GM19035 (cell line): Measurements from ENCODE around the gene TRPV4.

Experiments
- ATAC-seq: cut with Tn5 transposase; IDR thresholded peaks from one replicate; pipeline ENCODE4 v1.9.1; 2021; ENCODE audit not compliant: unreplicated experiment

TRPV4 gene

GRCh38 chr12:109829667-109830066 lies 3.5 kb downstream of the TRPV4 start:
- no peak for ATAC-seq

- ATAC-seq: no peak
Observed at GRCh38 chr12:109828754-109829511, 4.3 kb downstream of the TRPV4 start.

GRCh38 chr12:109827566-109828550 lies 5.3 kb downstream of the TRPV4 start:
- ATAC-seq: no peak

- ATAC-seq: no peak
Observed at GRCh38 chr12:109827080-109827479, 6.1 kb downstream of the TRPV4 start.

GRCh38 chr12:109824731-109825130 lies 8.5 kb downstream of the TRPV4 start:
- no peak for ATAC-seq

- ATAC-seq: no peak
Observed at GRCh38 chr12:109822951-109823411, 10.2 kb downstream of the TRPV4 start.

- no peak for ATAC-seq
Observed at GRCh38 chr12:109822416-109822815, 10.8 kb downstream of the TRPV4 start.

GRCh38 chr12:109821968-109822367 lies 11.2 kb downstream of the TRPV4 start:
- ATAC-seq: no peak

- ATAC-seq: no peak
Observed at GRCh38 chr12:109820816-109821381, 12.3 kb downstream of the TRPV4 start.

GRCh38 chr12:109818905-109819500 lies 14.2 kb downstream of the TRPV4 start:
- ATAC-seq: no peak

GRCh38 chr12:109818253-109818652 lies 14.9 kb downstream of the TRPV4 start:
- no peak for ATAC-seq

GRCh38 chr12:109817627-109818231 lies 15.5 kb downstream of the TRPV4 start:
- no peak for ATAC-seq

GRCh38 chr12:109816870-109817269 lies 16.3 kb downstream of the TRPV4 start:
- no peak for ATAC-seq

- no peak for ATAC-seq
Observed at GRCh38 chr12:109815757-109816617, 17.2 kb downstream of the TRPV4 start.

- no peak for ATAC-seq
Observed at GRCh38 chr12:109815225-109815624, 18.0 kb downstream of the TRPV4 start.

- ATAC-seq: no peak
Observed at GRCh38 chr12:109814600-109815150, 18.5 kb downstream of the TRPV4 start.

- no peak for ATAC-seq
Observed at GRCh38 chr12:109813810-109814416, 19.3 kb downstream of the TRPV4 start.

GRCh38 chr12:109811624-109811995 lies 21.6 kb downstream of the TRPV4 start:
- no peak for ATAC-seq
